Esophagus mucosa (tissue), 1 donor: ENCODE data around the gene IGF1. TPM values are rescaled to one million over a fixed set of nuclear protein-coding genes. Genes with fewer than 3 reads are reported as not detected.

Source experiments
- ATAC-seq: fragments of 200-7000 bp; cut with Tn5 transposase; one replicate; pipeline ENCODE4 v1.9.1; 2020
- total RNA-seq: library from RNA; stranded (reverse); gene quantifications from one replicate; pipeline ENCODE4 v1.2.4, GENCODE V29; 2023
- donor health status: DM: yes; HTN: yes; CAD: no.

Gene IGF1
- total RNA-seq, 1 donor from 2014 or later = 1.5 TPM

- ATAC-seq = no peak
These were observed 16.2 kb upstream of the IGF1 start for GRCh38 chr12:102496591-102496990.

- ATAC-seq = no peak
These were observed 6.9 kb upstream of the IGF1 start for GRCh38 chr12:102487226-102487625.

GRCh38 chr12:102486153-102486552 lies 5.8 kb upstream of the IGF1 start:
- ATAC-seq = no peak

GRCh38 chr12:102484428-102484958 lies 4.1 kb upstream of the IGF1 start:
- ATAC-seq = peak; percentile 31

- ATAC-seq = no peak
These were observed 3.7 kb upstream of the IGF1 start for GRCh38 chr12:102484017-102484416.

- ATAC-seq = peak; percentile 17
These were observed 3.1 kb upstream of the IGF1 start for GRCh38 chr12:102483466-102483865.

- no peak for ATAC-seq
These were observed 1.5 kb upstream of the IGF1 start for GRCh38 chr12:102481705-102482425.

GRCh38 chr12:102479939-102480338 lies 424 bp downstream of the IGF1 start:
- ATAC-seq = no peak

- peak; percentile 7 for ATAC-seq
These were observed 1.1 kb downstream of the IGF1 start for GRCh38 chr12:102479099-102479885.

GRCh38 chr12:102478405-102479098 lies 1.8 kb downstream of the IGF1 start:
- peak; percentile 32 for ATAC-seq

- ATAC-seq = no peak
These were observed 5.0 kb downstream of the IGF1 start for GRCh38 chr12:102475355-102475754.

- peak; percentile 73 for ATAC-seq
These were observed 5.8 kb downstream of the IGF1 start for GRCh38 chr12:102474438-102475064.

- no peak for ATAC-seq
These were observed 7.9 kb downstream of the IGF1 start for GRCh38 chr12:102472496-102472895.

GRCh38 chr12:102471556-102471955 lies 8.8 kb downstream of the IGF1 start:
- ATAC-seq = no peak

- ATAC-seq = no peak
These were observed 9.4 kb downstream of the IGF1 start for GRCh38 chr12:102470945-102471344.

- ATAC-seq = no peak
These were observed 12.0 kb downstream of the IGF1 start for GRCh38 chr12:102468261-102468915.

GRCh38 chr12:102465762-102466560 lies 14.4 kb downstream of the IGF1 start:
- ATAC-seq = no peak

- no peak for ATAC-seq
These were observed 16.6 kb downstream of the IGF1 start for GRCh38 chr12:102463659-102464249.

- ATAC-seq = no peak
These were observed 17.4 kb downstream of the IGF1 start for GRCh38 chr12:102462795-102463465.

- no peak for ATAC-seq
These were observed 18.0 kb downstream of the IGF1 start for GRCh38 chr12:102462386-102462785.
